Thyroid gland (tissue), 4 donors: Measurements from ENCODE around the gene APLNR.

ENCODE experiments used
- CTCF ChIP-seq, 6 experiments: fragments of 200-600 bp in 3 of 6; fragments of 450-650 bp in 3 of 6; sonication (generic) in 3 of 6; IDR thresholded peaks; one replicate each; pipeline ENCODE4 v1.5.1; 2016 to 2019; ENCODE audit warnings: antibody characterized with exemption in 6 of 6, mild to moderate bottlenecking in 2 of 6, inconsistent platforms in 1 of 6, moderate library complexity in 1 of 6
- POLR2A ChIP-seq, 2 donors: fragments of 450-650 bp; IDR thresholded peaks; one replicate each; pipeline ENCODE4 v1.6.1; 2017; ENCODE audit warnings: antibody characterized with exemption in 2 of 2, mild to moderate bottlenecking in 2 of 2, moderate library complexity in 1 of 2

GRCh38 chr11:57276169-57276970 is 39.3 kb upstream of the APLNR start:
- TF ChIP-seq POLR2A (IDR thresholded peaks at IDR 0.05), result no peak
- TF ChIP-seq CTCF (IDR thresholded peaks at IDR 0.05), result no peak
